ENCODE measurements around the gene DCLK3.

DCLK3 gene

DNA sequence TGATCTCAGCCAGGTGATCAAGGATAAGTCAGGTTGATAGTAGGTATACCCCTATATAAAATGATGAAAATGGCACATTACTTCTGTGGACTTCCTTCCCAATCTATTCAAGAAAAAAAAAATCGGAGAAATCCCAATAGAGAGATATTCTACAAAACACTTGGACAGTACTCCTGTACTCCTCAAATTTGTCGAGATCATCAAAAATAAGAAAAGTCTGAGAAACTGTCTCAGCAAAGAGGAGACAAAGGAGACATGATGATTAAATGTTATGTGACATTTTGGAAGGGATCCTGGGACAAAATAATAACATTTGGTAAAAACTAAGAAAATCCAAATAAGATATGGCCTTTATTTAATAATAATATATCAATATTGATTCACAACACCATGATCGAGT, 94.6 kb downstream of the DCLK3 start:
- TF ChIP-seq, protein P1, sequence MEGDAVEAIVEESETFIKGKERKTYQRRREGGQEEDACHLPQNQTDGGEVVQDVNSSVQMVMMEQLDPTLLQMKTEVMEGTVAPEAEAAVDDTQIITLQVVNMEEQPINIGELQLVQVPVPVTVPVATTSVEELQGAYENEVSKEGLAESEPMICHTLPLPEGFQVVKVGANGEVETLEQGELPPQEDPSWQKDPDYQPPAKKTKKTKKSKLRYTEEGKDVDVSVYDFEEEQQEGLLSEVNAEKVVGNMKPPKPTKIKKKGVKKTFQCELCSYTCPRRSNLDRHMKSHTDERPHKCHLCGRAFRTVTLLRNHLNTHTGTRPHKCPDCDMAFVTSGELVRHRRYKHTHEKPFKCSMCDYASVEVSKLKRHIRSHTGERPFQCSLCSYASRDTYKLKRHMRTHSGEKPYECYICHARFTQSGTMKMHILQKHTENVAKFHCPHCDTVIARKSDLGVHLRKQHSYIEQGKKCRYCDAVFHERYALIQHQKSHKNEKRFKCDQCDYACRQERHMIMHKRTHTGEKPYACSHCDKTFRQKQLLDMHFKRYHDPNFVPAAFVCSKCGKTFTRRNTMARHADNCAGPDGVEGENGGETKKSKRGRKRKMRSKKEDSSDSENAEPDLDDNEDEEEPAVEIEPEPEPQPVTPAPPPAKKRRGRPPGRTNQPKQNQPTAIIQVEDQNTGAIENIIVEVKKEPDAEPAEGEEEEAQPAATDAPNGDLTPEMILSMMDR (IDR thresholded peaks at IDR 0.05; ENCODE audit: low read depth, low read length, missing control alignments), result no peak
- H3K36me3 ChIP-seq (replicated peaks), result no peaks in the 10 kb centered on the region
- H3K4me3 ChIP-seq (ENCODE audit: low read depth, low read length), result no peak overlapping the region
- in situ Hi-C loops (cut with HindIII; ENCODE audit: low pct_ligation_motif_present, low sequenced_read_pairs), result no loop called here
- no peak for DNase-seq
- H3K27me3 ChIP-seq (replicated peaks), result no peaks in the 10 kb centered on the region
- no peak overlapping the region for H3K27ac ChIP-seq

DNA sequence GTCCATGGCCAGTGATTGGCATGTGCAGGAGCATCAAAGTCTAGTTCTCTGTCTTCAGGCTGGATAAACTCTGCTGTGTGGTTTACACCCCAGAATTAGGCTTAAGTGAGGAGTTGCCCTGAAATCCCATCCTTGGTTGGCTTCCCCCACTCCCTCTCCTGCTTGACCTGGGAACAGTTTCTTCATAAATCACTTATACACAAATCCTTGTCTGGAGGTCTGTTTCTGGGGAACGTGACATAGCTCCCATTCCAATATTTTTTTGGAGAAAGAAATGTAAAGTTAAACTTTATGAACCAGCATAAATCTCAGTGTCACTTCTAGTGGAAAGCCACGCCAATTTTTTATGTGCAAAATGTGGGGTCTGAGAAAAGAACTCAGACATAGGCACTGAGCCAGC, 98.2 kb downstream of the DCLK3 start:
- Histone ChIP-seq H3K36me3 (replicated peaks) (no peaks in the 10 kb centered on the region), H3K4me3 (ENCODE audit: low read depth, low read length) (no peak overlapping the region), H3K27me3 (replicated peaks) (no peaks in the 10 kb centered on the region), H3K27ac (no peak overlapping the region)
- no peak for DNase-seq
- in situ Hi-C loops (cut with HindIII; ENCODE audit: low pct_ligation_motif_present, low sequenced_read_pairs), result no loop called here
- TF ChIP-seq, protein P1 (IDR thresholded peaks at IDR 0.05; ENCODE audit: low read depth, low read length, missing control alignments), result no peak

DNA sequence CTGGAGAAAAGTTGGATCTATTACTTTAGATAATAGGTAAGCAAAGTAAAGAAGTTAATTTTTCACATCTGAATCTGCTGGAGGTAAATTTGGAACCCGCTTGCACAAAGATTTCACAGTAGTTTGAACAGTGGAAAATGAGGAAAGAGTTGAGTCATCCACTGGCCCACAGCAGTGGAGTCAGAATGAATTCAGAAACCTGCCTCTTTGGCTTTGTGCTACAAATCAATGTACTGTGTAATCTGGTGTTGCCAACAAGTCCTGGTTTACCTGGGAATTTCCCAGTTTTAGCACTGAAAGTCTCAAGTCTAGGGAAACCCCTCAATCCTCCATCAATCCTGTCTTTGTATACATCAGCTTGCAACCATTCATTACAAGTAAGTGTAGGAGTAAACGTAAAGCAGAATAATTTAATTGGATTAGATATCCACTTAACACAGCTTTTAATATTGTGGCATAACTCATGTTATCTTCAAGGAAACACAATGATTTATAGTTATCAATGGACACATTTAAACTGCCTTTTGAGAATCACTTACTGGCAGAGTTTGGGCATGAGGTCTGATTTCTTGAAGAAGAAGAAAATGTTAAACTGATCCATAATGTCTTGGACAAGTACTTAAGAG, 100.6 kb downstream of the DCLK3 start:
- in situ Hi-C loops (cut with HindIII; ENCODE audit: low pct_ligation_motif_present, low sequenced_read_pairs), result no loop called here
- DNase-seq, result no peak
- H3K27me3 ChIP-seq (replicated peaks), result no peaks in the 10 kb centered on the region
- H3K36me3 ChIP-seq (replicated peaks), result no peaks in the 10 kb centered on the region
- H3K4me3 ChIP-seq (ENCODE audit: low read depth, low read length), result no peak overlapping the region
- TF ChIP-seq, protein P1 (IDR thresholded peaks at IDR 0.05; ENCODE audit: low read depth, low read length, missing control alignments), result no peak
- H3K27ac ChIP-seq, result no peak overlapping the region

DNA sequence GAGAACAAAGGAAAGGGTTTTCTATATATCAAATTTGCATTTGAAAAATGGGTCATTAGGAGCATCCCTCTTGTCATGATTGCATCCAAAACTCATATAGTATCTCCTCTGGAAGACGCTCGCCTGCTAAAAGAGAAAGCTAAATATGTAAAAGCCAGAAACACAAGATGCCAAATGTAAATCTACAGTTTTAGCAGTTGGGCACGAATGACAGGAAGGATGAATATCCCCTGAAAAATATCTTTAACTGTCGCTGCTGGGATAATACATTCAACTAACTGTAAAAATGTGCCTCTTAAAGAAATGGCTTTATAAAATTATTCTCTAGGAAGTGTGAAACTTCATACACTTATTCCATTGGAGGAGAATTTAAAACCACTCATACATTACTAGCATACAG, 101.7 kb downstream of the DCLK3 start:
- no peaks in the 10 kb centered on the region for H3K27me3 ChIP-seq (replicated peaks)
- no peak overlapping the region for H3K27ac ChIP-seq
- no peak for DNase-seq
- in situ Hi-C loops (cut with HindIII; ENCODE audit: low pct_ligation_motif_present, low sequenced_read_pairs), result no loop called here
- no peak overlapping the region for H3K4me3 ChIP-seq (ENCODE audit: low read depth, low read length)
- TF ChIP-seq, protein P1 (IDR thresholded peaks at IDR 0.05; ENCODE audit: low read depth, low read length, missing control alignments), result no peak
- H3K36me3 ChIP-seq (replicated peaks), result no peaks in the 10 kb centered on the region
